ENCODE data around the gene SNAI3. TPM values are rescaled to one million over a fixed set of nuclear protein-coding genes. Genes with fewer than 3 reads are reported as not detected.

SNAI3 gene
- total and polyA plus RNA-seq, 2 of the 8 experiments (the other 6 are each of a cell fraction or from before 2014, with no cell fraction given) = 8.5 to 13.3 TPM

GRCh38 chr16:88639231-88640038 lies 46.9 kb downstream of the SNAI3 start:
- ChIA-PET CTCF (ENCODE audit: partially characterized antibody) (interaction anchor here (0.8 to 3.6 kb wide), 9 partner anchors 10 to 98 kb away, joined by 3 to 19 read pairs (median 4); no protein-coding TSS in a partner anchor), POLR2A (ENCODE audit: partially characterized antibody) (interaction anchor here (0.8 to 3.5 kb wide), 10 partner anchors 10 to 171 kb away, joined by 3 to 35 read pairs (median 8); partner anchors contain the start of genes CYBA, MVD and SNAI3)
- peak overlapping the region; percentile 48; the same call in 1 of the 2 replicates for H2BK20ac ChIP-seq (ENCODE audit: low read length)
- peak overlapping the region; percentile 75 for H3K18ac ChIP-seq (ENCODE audit: extremely low read depth, low read length)
- H3K79me2 ChIP-seq (ENCODE audit: control insufficient read depth in 1 of 2, insufficient read depth in 2 of 2, low read length in 2 of 2) = no peaks in the 10 kb centered on the region
- H3K9ac ChIP-seq (replicated peaks in 1 of 4; ENCODE audit: extremely low read depth in 1 of 4, low read depth in 3 of 4, low read length in 3 of 4) = no peak overlapping the region; a peak in 1 of 7 replicates
- DNase-seq (ENCODE audit: low read depth in 1 of 2, low spot score in 2 of 2) (peak in 1 of 2 experiments; percentile 93), FAIRE-seq (no peak)
- no peak overlapping the region for H4K5ac ChIP-seq (ENCODE audit: insufficient read length, low read depth, low read length)
- H3K27me3 ChIP-seq (replicated peaks in 1 of 4; ENCODE audit: control insufficient read depth in 3 of 4, extremely low read depth in 1 of 4, insufficient read depth in 3 of 4, low read length in 3 of 4) = peaks cover 0 to 4% (median 1%) of the 10 kb centered on the region in 4 experiments; a peak in 2 of 7 replicates
- H3K14ac ChIP-seq (ENCODE audit: insufficient read length) = no peak overlapping the region
- H2BK15ac ChIP-seq (ENCODE audit: low read length) = peak overlapping the region; percentile 95; the same call in 1 of the 2 replicates
- 0 out of 2 replicates have a peak overlapping the region, but pooled peaks have one; percentile 16 for H2AFZ ChIP-seq (ENCODE audit: low read length)
- peak overlapping the region; percentile 95 for H4K91ac ChIP-seq (replicated peaks; ENCODE audit: insufficient read length, low read length)
- peak overlapping the region in 2 of 4 experiments; percentile 14 to 39; a peak in 2 of 8 replicates for H3K4me3 ChIP-seq (ENCODE audit: extremely low read depth in 1 of 4, insufficient read depth in 2 of 4, low read depth in 3 of 4, low read length in 4 of 4)
- no peaks in the 10 kb centered on the region for H3K9me3 ChIP-seq (ENCODE audit: insufficient read depth in 2 of 2, low read depth in 1 of 2, low read length in 1 of 2)
- H3K23me2 ChIP-seq (ENCODE audit: low read depth, low read length) = peaks cover 7% of the 10 kb centered on the region
- H3K4me1 ChIP-seq (replicated peaks in 1 of 4; ENCODE audit: control insufficient read depth in 3 of 4, insufficient read depth in 4 of 4, low read length in 3 of 4) = peaks cover 5 to 40% (median 26%) of the 10 kb centered on the region in 4 experiments
- H2AK5ac ChIP-seq (ENCODE audit: low read depth, low read length) = peak overlapping the region; percentile 72; the same call in 1 of the 2 replicates
- H3K27ac ChIP-seq (ENCODE audit: low read depth, low read length) = no peak overlapping the region
- H2BK120ac ChIP-seq (replicated peaks; ENCODE audit: low read depth, low read length) = peak overlapping the region; percentile 62
- 67% methylated on average over 37 of the region's 45 CpGs; no CpG with 5 or more reads in 1 of the 2 experiments for WGBS, 2 experiments (ENCODE audit: extremely low coverage in 1 of 2, insufficient coverage in 1 of 2, insufficient read length in 1 of 2, insufficient replicate concordance in 2 of 2, low coverage in 1 of 2, low lambda C conversion rate in 2 of 2, missing lambda C conversion rate in 1 of 2)
- H3K23ac ChIP-seq (ENCODE audit: insufficient read length) = no peak overlapping the region
- peak overlapping the region; percentile 37 for H3K56ac ChIP-seq (replicated peaks; ENCODE audit: insufficient read length, low read depth, low read length)
- peak overlapping the region; percentile 72; the same call in 1 of the 2 replicates for H2BK12ac ChIP-seq (ENCODE audit: low read depth, low read length)
- peaks cover 0 to 3% of the 10 kb centered on the region in 2 experiments for H4K20me1 ChIP-seq (replicated peaks in 1 of 2; ENCODE audit: control insufficient read depth in 1 of 2, insufficient read depth in 2 of 2, low read length in 2 of 2)
- peak overlapping the region; percentile 94; the same call in 1 of the 2 replicates for H2BK5ac ChIP-seq (ENCODE audit: low read depth, low read length)
- peak overlapping the region; percentile 98 for H3K4ac ChIP-seq (replicated peaks; ENCODE audit: insufficient read length, low read depth, low read length)
- peaks cover 0 to 5% (median 0%) of the 10 kb centered on the region in 4 experiments; a peak in 1 of 8 replicates for H3K36me3 ChIP-seq (ENCODE audit: control insufficient read depth in 2 of 4, insufficient read depth in 4 of 4, low read length in 3 of 4)
- H3K79me1 ChIP-seq (ENCODE audit: low read depth, low read length) = no peaks in the 10 kb centered on the region
- peak overlapping the region; percentile 44 to 58; a peak in 3 of 4 replicates for H3K4me2 ChIP-seq (ENCODE audit: insufficient read depth in 1 of 2, low read depth in 2 of 2, low read length in 2 of 2)
- H4K8ac ChIP-seq (ENCODE audit: extremely low read depth, insufficient read depth, low read length) = peak overlapping the region; percentile 93
- TF ChIP-seq ATF3 (IDR thresholded peaks at IDR 0.05; ENCODE audit: insufficient read depth, low read depth, low read length) (no peak), TAF7 (optimal IDR thresholded peaks at IDR 0.05; ENCODE audit: borderline replicate concordance, low read depth, low read length) (no peak), YY1 (IDR thresholded peaks at IDR 0.05; ENCODE audit: low read depth, low read length) (no peak), ZNF274 (IDR thresholded peaks at IDR 0.05; ENCODE audit: borderline replicate concordance, extremely low read depth, low read length) (no peak), RNF2 (IDR thresholded peaks at IDR 0.05; ENCODE audit: borderline replicate concordance, low read depth, low read length, missing control alignments, poor library complexity, severe bottlenecking) (no peak), CHD1 (IDR thresholded peaks at IDR 0.05; ENCODE audit: low read depth, low read length) (no peak), KDM4A (IDR thresholded peaks at IDR 0.05; ENCODE audit: low read depth, low read length, severe bottlenecking) (no peak), TAF1 (IDR thresholded peaks at IDR 0.05; ENCODE audit: low read depth, low read length) (no peak), JUN (IDR thresholded peaks at IDR 0.05; ENCODE audit: low read depth, low read length) (no peak)

Data from H1 (cell line).